Thoracic aorta (tissue), 2 donors: ENCODE data around the gene HOXA5. TPM values are rescaled to one million over a fixed set of nuclear protein-coding genes. Genes with fewer than 3 reads are reported as not detected.

Experiments used
- ATAC-seq: fragments of 150-250 bp; one replicate; pipeline ENCODE4 v1.8.0; 2017; ENCODE audit warnings: low read depth; ENCODE audit not compliant: insufficient number of reproducible peaks, low FRiP score
- DNase-seq: peaks from one replicate; pipeline ENCODE4 v3.0.0-alpha.2; 2020; ENCODE audit warnings: low spot score
- H3K27ac ChIP-seq, 2 donors: fragments of 200-600 bp; sonication (generic); 1 replicate in 1 of 2; 2 replicates in 1 of 2; pipeline ENCODE4 v1.5.1; 2016; ENCODE audit warnings: mild to moderate bottlenecking in 2 of 2, moderate library complexity in 2 of 2
- H3K27me3 ChIP-seq: fragments of 200-600 bp; sonication (generic); replicated peaks from 2 replicates; pipeline ENCODE4 v1.6.0; 2016; ENCODE audit warnings: mild to moderate bottlenecking; ENCODE audit not compliant: insufficient read depth
- H3K36me3 ChIP-seq: fragments of 200-600 bp; sonication (generic); one replicate; pipeline ENCODE4 v1.5.1; 2016
- H3K4me1 ChIP-seq, 2 donors: fragments of 200-600 bp; sonication (generic); 1 replicate in 1 of 2; 2 replicates in 1 of 2; pipeline versions ENCODE4 v1.5.1 to v1.6.0; 2016; ENCODE audit warnings: low read depth in 2 of 2, mild to moderate bottlenecking in 1 of 2; ENCODE audit not compliant: control insufficient read depth in 1 of 2
- H3K4me3 ChIP-seq: fragments of 200-600 bp; sonication (generic); 2 replicates; pipeline ENCODE4 v1.5.1; 2016; ENCODE audit warnings: mild to moderate bottlenecking
- H3K9me3 ChIP-seq: fragments of 200-600 bp; sonication (generic); 2 replicates; pipeline ENCODE4 v1.5.1; 2016
- CTCF ChIP-seq: fragments of 200-600 bp; sonication (generic); IDR thresholded peaks from one replicate; pipeline ENCODE4 v1.5.1; 2019; ENCODE audit warnings: antibody characterized with exemption
- total RNA-seq, 2 donors: library from RNA; depleted of rRNA; stranded (reverse); fragments of >200 nt; gene quantifications; one replicate each; pipeline versions ENCODE4 v1.1.0 to v1.2.3, GENCODE V29; 2016

The HOXA5 gene
- total RNA-seq, 2 donors from 2014 or later = 0.35 to 1.2 TPM

GRCh38 chr7:27128776-27129728 is 14.4 kb downstream of the HOXA5 start:
- Histone ChIP-seq H3K27me3 (no peaks in the 10 kb centered on the region), H3K4me1 (peaks cover 0 to 54% of the 10 kb centered on the region in 2 donors)

GRCh38 chr7:27128034-27128433 is 15.4 kb downstream of the HOXA5 start:
- H3K36me3 ChIP-seq = no peaks in the 10 kb centered on the region
- H3K9me3 ChIP-seq = no peaks in the 10 kb centered on the region
- H3K4me1 ChIP-seq = peaks cover 0 to 61% of the 10 kb centered on the region in 2 donors
- no peaks in the 10 kb centered on the region for H3K27me3 ChIP-seq
- DNase-seq (no peak), ATAC-seq (no peak)
- no peak overlapping the region for H3K4me3 ChIP-seq
- H3K27ac ChIP-seq = peak overlapping the region in 1 of 2 donors; percentile 87
- no peak for TF ChIP-seq CTCF

More at GRCh38 chr7:27128776-27129728, 14.4 kb downstream of the HOXA5 start:
- peak overlapping the region; percentile 52 to 87 for H3K27ac ChIP-seq
- no peaks in the 10 kb centered on the region for H3K9me3 ChIP-seq
- DNase-seq (no peak), ATAC-seq (no peak)
- peak overlapping the region; percentile 77 for H3K4me3 ChIP-seq
- no peak for TF ChIP-seq CTCF
- H3K36me3 ChIP-seq = no peaks in the 10 kb centered on the region

- Histone ChIP-seq H3K27ac (peak overlapping the region in 1 of 2 donors; percentile 99), H3K27me3 (no peaks in the 10 kb centered on the region), H3K4me1 (peaks cover 0 to 62% of the 10 kb centered on the region in 2 donors), H3K4me3 (no peak overlapping the region), H3K36me3 (no peaks in the 10 kb centered on the region), H3K9me3 (no peaks in the 10 kb centered on the region)
- ATAC-seq = no peak
- DNase-seq = no peak
- no peak for TF ChIP-seq CTCF
Measured at GRCh38 chr7:27126596-27127327, 16.7 kb downstream of the HOXA5 start.

GRCh38 chr7:27125986-27126394 is 17.5 kb downstream of the HOXA5 start:
- no peaks in the 10 kb centered on the region for H3K36me3 ChIP-seq
- peak overlapping the region; percentile 44 to 99 for H3K27ac ChIP-seq
- DNase-seq (no peak), ATAC-seq (no peak)
- no peak for TF ChIP-seq CTCF
- H3K9me3 ChIP-seq = no peaks in the 10 kb centered on the region
- no peaks in the 10 kb centered on the region for H3K27me3 ChIP-seq
- peaks cover under 1 to 64% of the 10 kb centered on the region in 2 donors for H3K4me1 ChIP-seq
- no peak overlapping the region for H3K4me3 ChIP-seq
